CD4-positive, alpha-beta T cell (primary cell): Measurements from ENCODE around the gene HSPG2. TPM values are rescaled to one million over a fixed set of nuclear protein-coding genes. Genes with fewer than 3 reads are reported as not detected.
"Not testable (repeated sequence)": the region's sequence is repeated elsewhere in the genome, so short reads cannot be mapped to it uniquely, and the experiment has no call there.

Experiments
- ATAC-seq: fragments of 200-7000 bp; cut with Tn5 transposase; one replicate; pipeline ENCODE4 v1.10.0; 2022; ENCODE audit warnings: mild to moderate bottlenecking; ENCODE audit not compliant: poor library complexity
- CTCF ChIA-PET: fragments of 350-600 bp; sonication (Branson Sonifier 250); formaldehyde crosslinking; loops from one replicate; lab custom pipeline; 2021; ENCODE audit warnings: antibody characterized with exemption, inconsistent platforms; lab: Charles Lee
- POLR2A ChIA-PET: fragments of 350-600 bp; sonication (Branson Sonifier 250); formaldehyde crosslinking; loops from one replicate; lab custom pipeline; 2021; ENCODE audit warnings: antibody characterized with exemption, inconsistent platforms; lab: Charles Lee
- DNase-seq, 14 experiments: peaks; one replicate each; pipeline ENCODE4 v3.0.0-alpha.2; 2013 to 2020; ENCODE audit warnings: mixed read lengths in 2 of 14
- H3K27ac ChIP-seq, 2 donors: one replicate each; pipeline versions ENCODE4 v1.5.1 to v1.7.0; 2013; ENCODE audit warnings: low read length in 2 of 2, low read depth in 1 of 2, mild to moderate bottlenecking in 1 of 2
- H3K27me3 ChIP-seq, 2 experiments: 1 replicate in 1 of 2; 2 replicates in 1 of 2; pipeline versions ENCODE4 v1.6.1 to v1.7.0; 2013; ENCODE audit warnings: low read length in 2 of 2, control low read depth in 1 of 2, mild to moderate bottlenecking in 1 of 2, moderate library complexity in 1 of 2; ENCODE audit not compliant: insufficient read depth in 2 of 2, control insufficient read depth in 1 of 2
- H3K36me3 ChIP-seq: one replicate; pipeline ENCODE4 v1.6.1; 2013; ENCODE audit warnings: low read length, control low read depth; ENCODE audit not compliant: insufficient read depth
- H3K4me1 ChIP-seq: one replicate; pipeline ENCODE4 v1.6.1; 2013; ENCODE audit warnings: low read length, control low read depth; ENCODE audit not compliant: insufficient read depth
- H3K4me3 ChIP-seq: one replicate; pipeline ENCODE4 v1.5.1; 2013; ENCODE audit warnings: mild to moderate bottlenecking, low read length, moderate library complexity
- H3K9me3 ChIP-seq, 2 experiments: 1 replicate in 1 of 2; 2 replicates in 1 of 2; pipeline versions ENCODE4 v1.6.1 to v1.7.0; 2013; ENCODE audit warnings: low read length in 2 of 2, mild to moderate bottlenecking in 2 of 2, control low read depth in 1 of 2, moderate library complexity in 1 of 2; ENCODE audit not compliant: control insufficient read depth in 1 of 2, insufficient read depth in 1 of 2
- H3K27ac Mint-ChIP-seq: one replicate; pipeline ENCODE4 v1.8.0; 2020; ENCODE audit warnings: mixed read lengths
- H3K27me3 Mint-ChIP-seq: one replicate; pipeline ENCODE4 v1.8.0; 2021; ENCODE audit warnings: mixed read lengths
- H3K36me3 Mint-ChIP-seq: one replicate; pipeline ENCODE4 v1.8.0; 2021; ENCODE audit warnings: low read depth, mixed read lengths
- H3K4me1 Mint-ChIP-seq: one replicate; pipeline ENCODE4 v1.8.0; 2021; ENCODE audit warnings: low read depth, mixed read lengths
- H3K4me3 Mint-ChIP-seq: one replicate; pipeline ENCODE4 v1.8.0; 2020; ENCODE audit warnings: mild to moderate bottlenecking, mixed read lengths
- H3K9me3 Mint-ChIP-seq: one replicate; pipeline ENCODE4 v1.8.0; 2020; ENCODE audit warnings: mixed read lengths
- intact Hi-C, 2 experiments: fragments of 100-400 bp; cut with DNase I in 1 of 2; cut with micrococcal nuclease in 1 of 2; formaldehyde crosslinking; loops; one replicate each; pipeline versions ENCODE4 v1.15.1 to v1.9.0; 2023 to 2025; cut with DNase I, micrococcal nuclease
- total RNA-seq, 174 experiments: library from RNA in 2 of 174; stranded (reverse) in 2 of 174; gene quantifications; one replicate each; pipeline ENCODE4 v1.2.3 and lab custom pipeline; 2021 to 2026
- TF ChIP-seq, protein P1 (sequence below): fragments of 200-600 bp; IDR thresholded peaks from one replicate; pipeline ENCODE4 v1.8.0; 2022; ENCODE audit warnings: antibody characterized with exemption, mild to moderate bottlenecking

HSPG2 gene
- total RNA-seq, 2 experiments from 2014 or later, result 10.8 to 11.0 TPM

DNA sequence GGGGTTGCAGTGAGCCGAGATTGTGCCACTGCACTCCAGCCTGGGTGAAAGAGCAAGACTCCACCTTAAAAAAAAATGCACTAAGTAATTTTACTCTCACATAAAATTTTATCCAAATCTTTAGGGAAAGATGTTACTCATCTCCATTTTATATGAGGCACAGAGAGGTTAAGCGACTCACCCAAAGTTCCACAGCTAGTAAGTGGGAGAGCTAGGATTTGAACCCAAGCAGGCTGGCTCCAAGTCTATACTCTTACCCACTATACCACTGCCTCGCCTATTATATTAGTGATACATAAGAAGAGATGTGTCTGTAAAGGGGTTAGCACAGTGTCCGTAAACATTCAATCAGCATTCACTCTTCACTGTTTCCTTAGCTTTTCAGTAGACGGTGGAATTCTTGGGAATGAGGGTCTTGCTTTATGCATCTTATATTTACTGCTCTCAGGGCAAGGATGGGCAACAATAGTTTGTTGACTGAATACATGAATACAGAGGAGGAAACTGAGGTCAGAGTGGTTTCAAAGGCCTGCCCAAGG is 109.9 kb downstream of the HSPG2 start:
- ATAC-seq, result no peak
- no peaks in the 10 kb centered on the region for H3K27me3 Mint-ChIP-seq
- peaks cover 0 to 8% of the 10 kb centered on the region in 2 experiments for H3K9me3 ChIP-seq
- TF ChIP-seq, protein P1, sequence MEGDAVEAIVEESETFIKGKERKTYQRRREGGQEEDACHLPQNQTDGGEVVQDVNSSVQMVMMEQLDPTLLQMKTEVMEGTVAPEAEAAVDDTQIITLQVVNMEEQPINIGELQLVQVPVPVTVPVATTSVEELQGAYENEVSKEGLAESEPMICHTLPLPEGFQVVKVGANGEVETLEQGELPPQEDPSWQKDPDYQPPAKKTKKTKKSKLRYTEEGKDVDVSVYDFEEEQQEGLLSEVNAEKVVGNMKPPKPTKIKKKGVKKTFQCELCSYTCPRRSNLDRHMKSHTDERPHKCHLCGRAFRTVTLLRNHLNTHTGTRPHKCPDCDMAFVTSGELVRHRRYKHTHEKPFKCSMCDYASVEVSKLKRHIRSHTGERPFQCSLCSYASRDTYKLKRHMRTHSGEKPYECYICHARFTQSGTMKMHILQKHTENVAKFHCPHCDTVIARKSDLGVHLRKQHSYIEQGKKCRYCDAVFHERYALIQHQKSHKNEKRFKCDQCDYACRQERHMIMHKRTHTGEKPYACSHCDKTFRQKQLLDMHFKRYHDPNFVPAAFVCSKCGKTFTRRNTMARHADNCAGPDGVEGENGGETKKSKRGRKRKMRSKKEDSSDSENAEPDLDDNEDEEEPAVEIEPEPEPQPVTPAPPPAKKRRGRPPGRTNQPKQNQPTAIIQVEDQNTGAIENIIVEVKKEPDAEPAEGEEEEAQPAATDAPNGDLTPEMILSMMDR, result no peak
- no peaks in the 10 kb centered on the region for H3K4me1 Mint-ChIP-seq
- H3K36me3 ChIP-seq, result no peaks in the 10 kb centered on the region
- H3K36me3 Mint-ChIP-seq, result peaks cover 5% of the 10 kb centered on the region
- ChIA-PET POLR2A (interaction anchor here (0.7 kb wide), 1 partner anchor 43 kb away, joined by 3 read pairs; no protein-coding TSS in a partner anchor), CTCF (no interaction called here)
- no peak overlapping the region for H3K27ac ChIP-seq
- H3K9me3 Mint-ChIP-seq, result no peaks in the 10 kb centered on the region
- intact Hi-C loops, result no loop called here
- no peaks in the 10 kb centered on the region for H3K4me1 ChIP-seq
- no peaks in the 10 kb centered on the region for H3K27me3 ChIP-seq
- no peak overlapping the region for H3K27ac Mint-ChIP-seq
- no peak overlapping the region for H3K4me3 ChIP-seq
- no peak overlapping the region for H3K4me3 Mint-ChIP-seq
- DNase-seq, result no peak

DNA sequence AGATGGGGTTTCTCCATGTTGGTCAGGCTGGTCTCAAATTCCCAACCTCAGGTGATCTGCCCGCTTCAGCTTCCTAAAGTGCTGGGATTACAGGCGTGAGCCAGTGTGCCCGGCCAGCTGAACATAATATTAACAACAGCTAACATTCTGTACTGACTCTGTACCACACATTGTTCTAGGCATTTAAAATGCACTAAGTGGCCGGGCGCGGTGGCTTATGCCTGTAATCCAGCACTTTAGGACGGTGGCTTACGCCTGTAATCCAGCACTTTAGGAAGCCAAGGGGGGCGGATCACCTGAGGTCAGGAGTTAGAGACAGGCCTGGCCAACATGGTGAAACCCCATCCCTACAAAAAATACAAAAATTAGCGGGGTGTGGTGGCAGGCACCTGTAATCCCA is 110.4 kb downstream of the HSPG2 start:
- H3K4me1 Mint-ChIP-seq, CTCF ChIA-PET, H3K4me3 Mint-ChIP-seq: not testable (repeated sequence)

DNA sequence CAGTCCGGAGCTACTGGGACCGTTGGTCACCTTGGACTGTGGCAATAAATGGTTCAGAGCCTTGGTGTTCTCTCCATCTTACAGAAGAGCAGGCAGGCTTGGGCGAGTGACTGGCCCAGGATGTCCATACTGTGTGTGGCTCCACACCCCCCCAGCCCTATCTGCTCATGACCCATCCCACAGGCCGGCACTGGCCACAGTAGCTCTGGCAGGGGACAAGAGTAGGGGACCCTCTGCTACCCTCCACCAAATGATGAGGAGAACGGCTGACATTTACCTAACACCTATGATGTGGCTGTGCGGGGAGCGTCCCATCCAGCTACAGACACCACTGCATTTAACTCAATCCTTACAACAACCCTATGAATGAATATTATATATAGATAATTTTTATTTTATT is 111.7 kb downstream of the HSPG2 start:
- no peak overlapping the region for H3K27ac ChIP-seq
- TF ChIP-seq, protein P1, result no peak
- no peaks in the 10 kb centered on the region for H3K36me3 Mint-ChIP-seq
- H3K36me3 ChIP-seq, result no peaks in the 10 kb centered on the region
- no peak overlapping the region for H3K27ac Mint-ChIP-seq
- no peaks in the 10 kb centered on the region for H3K27me3 Mint-ChIP-seq
- no peaks in the 10 kb centered on the region for H3K9me3 Mint-ChIP-seq
- DNase-seq, result no peak
- H3K4me3 Mint-ChIP-seq, result no peak overlapping the region
- H3K4me3 ChIP-seq, result no peak overlapping the region
- POLR2A ChIA-PET, result no interaction called here
- H3K27me3 ChIP-seq, result no peaks in the 10 kb centered on the region
- H3K4me1 ChIP-seq, result no peaks in the 10 kb centered on the region
- H3K4me1 Mint-ChIP-seq, result no peaks in the 10 kb centered on the region
- intact Hi-C loops, result no loop called here
- no peak for ATAC-seq
- CTCF ChIA-PET, result no interaction called here
- no peaks in the 10 kb centered on the region for H3K9me3 ChIP-seq

More for the DNA sequence above, 110.4 kb downstream of the HSPG2 start:
- ATAC-seq, H3K36me3 ChIP-seq, H3K9me3 ChIP-seq, H3K4me1 ChIP-seq, intact Hi-C loops, H3K27me3 ChIP-seq, POLR2A ChIA-PET, H3K27ac Mint-ChIP-seq, H3K27me3 Mint-ChIP-seq, H3K36me3 Mint-ChIP-seq, H3K27ac ChIP-seq, H3K9me3 Mint-ChIP-seq, DNase-seq, H3K4me3 ChIP-seq: not testable (repeated sequence)

DNA sequence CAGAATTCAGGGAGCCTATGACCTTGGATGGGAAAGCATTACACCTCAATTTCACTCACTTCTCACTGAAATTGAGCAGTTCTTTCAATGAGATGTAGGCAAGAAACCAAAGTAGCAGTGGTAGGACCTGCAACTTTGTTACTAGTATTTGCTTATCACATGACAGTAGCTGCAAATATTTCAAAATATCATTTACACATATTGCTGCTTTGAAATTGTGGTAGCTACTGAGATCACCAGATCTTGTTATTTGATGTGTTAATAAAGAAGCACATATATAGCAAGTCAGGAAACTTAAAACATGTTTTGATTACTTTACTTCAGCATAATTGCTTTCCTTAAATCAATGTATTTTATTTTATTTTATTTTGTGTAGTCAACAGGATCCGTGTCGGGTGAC is 112.2 kb downstream of the HSPG2 start:
- TF ChIP-seq, protein P1, result no peak
- ChIA-PET POLR2A (no interaction called here), CTCF (no interaction called here)
- H3K36me3 Mint-ChIP-seq, result no peaks in the 10 kb centered on the region
- H3K9me3 Mint-ChIP-seq, result no peaks in the 10 kb centered on the region
- H3K4me3 Mint-ChIP-seq, result no peak overlapping the region
- ATAC-seq, result no peak
- intact Hi-C loops, result no loop called here
- Histone ChIP-seq H3K9me3 (no peaks in the 10 kb centered on the region), H3K36me3 (no peaks in the 10 kb centered on the region), H3K4me1 (no peaks in the 10 kb centered on the region), H3K27me3 (no peaks in the 10 kb centered on the region), H3K4me3 (no peak overlapping the region), H3K27ac (no peak overlapping the region)
- no peak overlapping the region for H3K27ac Mint-ChIP-seq
- H3K4me1 Mint-ChIP-seq, result no peaks in the 10 kb centered on the region
- no peak for DNase-seq
- no peaks in the 10 kb centered on the region for H3K27me3 Mint-ChIP-seq
